A549 treated with CORT108297 at 1 μM for 4 hours (cell line): ENCODE results near the gene CNNM1. TPM values are rescaled to one million over a fixed set of nuclear protein-coding genes. Genes with fewer than 3 reads are reported as not detected.

Experiments
- total RNA-seq: library from RNA; stranded (reverse); fragments of 200-300 nt; extraction: Qiagen RNA extraction; gene quantifications from 5 replicates; pipeline ENCODE4 v1.2.3, GENCODE V29; 2022

Gene CNNM1
- 17.7 to 23.1 TPM (median 22.1 TPM) in 5 replicates for total RNA-seq

GRCh38 chr10:99329304-99329553 lies at the start of gene CNNM1:
Gene CNNM1, plus strand, starts transcription at chr10:99329356. Its CDS starts 32 bp downstream, at chr10:99329388.

GRCh38 chr10:99430451-99431189 lies 101.5 kb downstream of the CNNM1 start, which contains the start of gene GOT1:
Gene GOT1, minus strand, starts transcription at chr10:99430624. Its CDS starts 59 bp downstream, at chr10:99430565.

Other genes with a start within 250 kb of the CNNM1 start
- not detected in 5 replicates for gene HPSE2, start 93.5 kb upstream of the CNNM1 start, total RNA-seq
- 33.7 to 41.0 TPM (median 34.1 TPM) in 5 replicates for gene GOT1, start 101.3 kb downstream of the CNNM1 start, total RNA-seq
- gene NKX2-3, start 203.6 kb downstream of the CNNM1 start, total RNA-seq, result 0.06 to 0.11 TPM in 2 of 5 replicates, not detected in the others